DND-41 (cell line): ENCODE measurements around the gene DRAP1.

Experiments
- ATAC-seq: fragments of 200-7000 bp; cut with Tn5 transposase; 3 replicates; pipeline ENCODE4 v1.9.1; 2021; ENCODE audit warnings: low read depth; ENCODE audit not compliant: insufficient read depth
- DNase-seq: peaks from one replicate; pipeline ENCODE4 v3.0.0-alpha.2; 2020
- H2AFZ ChIP-seq: 2 replicates; pipeline ENCODE4 v1.6.0; 2012; ENCODE audit warnings: low read depth, low read length
- H3K27ac ChIP-seq: 2 replicates; pipeline ENCODE4 v1.5.1; 2012; ENCODE audit warnings: low read length, inconsistent platforms
- H3K27me3 ChIP-seq: fragments of 200-600 bp; sonication (generic); 2 replicates; pipeline ENCODE4 v1.6.0; 2012; ENCODE audit warnings: low read length, mild to moderate bottlenecking, inconsistent platforms; ENCODE audit not compliant: insufficient read depth, poor library complexity
- H3K36me3 ChIP-seq: 2 replicates; pipeline ENCODE4 v1.5.1; 2012; ENCODE audit warnings: low read length, inconsistent platforms; ENCODE audit not compliant: insufficient read depth
- H3K4me1 ChIP-seq: 2 replicates; pipeline ENCODE4 v1.5.1; 2012; ENCODE audit warnings: mild to moderate bottlenecking, low read length; ENCODE audit not compliant: insufficient read depth
- H3K4me2 ChIP-seq: 2 replicates; pipeline ENCODE4 v1.6.0; 2012; ENCODE audit warnings: mild to moderate bottlenecking, moderate library complexity, low read length, inconsistent platforms; ENCODE audit not compliant: insufficient read depth
- H3K4me3 ChIP-seq, 2 experiments: fragments of 200-600 bp in 1 of 2; shearing (Covaris generic) in 1 of 2; 2 replicates each; pipeline ENCODE4 v1.5.1; 2012 to 2016; ENCODE audit warnings: inconsistent platforms in 2 of 2, low read length in 2 of 2, mild to moderate bottlenecking in 2 of 2, low read depth in 1 of 2, moderate library complexity in 1 of 2
- H3K79me2 ChIP-seq: 2 replicates; pipeline ENCODE4 v1.6.0; 2012; ENCODE audit warnings: low read length, inconsistent platforms; ENCODE audit not compliant: insufficient read depth
- H3K9ac ChIP-seq: 2 replicates; pipeline ENCODE4 v1.6.0; 2012; ENCODE audit warnings: low read depth, mild to moderate bottlenecking, inconsistent platforms, low read length, moderate library complexity
- H3K9me3 ChIP-seq: 2 replicates; pipeline ENCODE4 v1.5.1; 2012; ENCODE audit warnings: low read length, moderate library complexity, mild to moderate bottlenecking, inconsistent platforms; ENCODE audit not compliant: insufficient read depth, severe bottlenecking
- H4K20me1 ChIP-seq: 2 replicates; pipeline ENCODE4 v1.6.0; 2012; ENCODE audit warnings: low read length; ENCODE audit not compliant: insufficient read depth
- CTCF ChIP-seq: IDR thresholded peaks from 2 replicates; pipeline ENCODE4 v1.5.1; 2012; ENCODE audit warnings: borderline replicate concordance, low read length, moderate library complexity, mild to moderate bottlenecking; ENCODE audit not compliant: poor library complexity, severe bottlenecking; ENCODE audit errors: extremely low read depth
- EZH2 ChIP-seq: IDR thresholded peaks from 3 replicates; pipeline ENCODE4 v1.6.1; 2012; ENCODE audit warnings: borderline replicate concordance, low read depth, mild to moderate bottlenecking, moderate library complexity, low read length, inconsistent platforms; ENCODE audit not compliant: severe bottlenecking

The DRAP1 gene

DNA sequence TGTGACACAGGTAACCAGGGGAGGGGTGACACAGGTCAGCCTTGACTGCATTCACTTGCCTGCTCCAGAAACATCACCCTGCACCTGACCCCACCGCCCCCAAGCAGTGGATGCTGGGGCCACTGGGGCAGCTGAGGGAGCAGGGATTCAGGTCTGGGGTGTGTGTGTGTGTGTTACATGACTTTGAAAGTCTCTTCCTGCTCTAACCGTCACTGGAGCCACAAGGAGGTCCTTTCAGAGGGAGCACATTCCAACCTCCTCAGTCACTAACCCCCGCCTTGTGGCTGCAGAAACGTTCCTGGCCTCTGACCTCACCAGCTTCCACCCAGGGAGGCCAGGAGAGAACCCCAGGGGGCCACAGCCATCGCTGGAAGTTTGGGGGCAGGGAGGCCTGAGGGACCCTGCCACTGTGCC lies 16.2 kb upstream of the DRAP1 start:
- no peak overlapping the region for H3K4me3 ChIP-seq
- H2AFZ ChIP-seq: no peak overlapping the region
- TF ChIP-seq CTCF (no peak), EZH2 (no peak)
- no peaks in the 10 kb centered on the region for H3K36me3 ChIP-seq
- H3K4me2 ChIP-seq: no peak overlapping the region
- H3K9ac ChIP-seq: no peak overlapping the region
- no peak for DNase-seq
- H3K27ac ChIP-seq: no peak overlapping the region
- H4K20me1 ChIP-seq: 0 out of 2 replicates have a peak, but pooled peaks cover 5% of the 10 kb centered on the region
- H3K79me2 ChIP-seq: no peaks in the 10 kb centered on the region
- H3K27me3 ChIP-seq: peaks cover 47% of the 10 kb centered on the region
- ATAC-seq: no peak
- H3K9me3 ChIP-seq: no peaks in the 10 kb centered on the region
- H3K4me1 ChIP-seq: peaks cover 23% of the 10 kb centered on the region

DNA sequence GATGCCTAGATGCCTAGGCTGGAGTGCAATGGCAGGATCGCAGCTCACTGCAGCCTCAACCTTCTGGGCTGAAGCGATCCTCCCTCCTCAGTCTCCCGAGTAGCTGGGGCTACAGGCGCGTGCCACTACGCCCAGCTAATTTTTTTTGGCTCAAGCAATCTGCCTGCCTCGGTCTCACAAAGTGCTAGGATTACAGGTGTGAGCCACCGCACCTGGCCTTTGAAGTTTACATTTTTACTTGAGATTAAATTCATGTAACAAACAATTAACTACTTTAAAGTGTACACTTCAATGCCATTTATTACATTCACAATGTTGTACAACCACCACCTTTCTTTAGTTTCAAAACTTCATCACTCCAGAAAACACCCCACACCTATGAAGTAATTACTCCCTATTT lies 15.5 kb upstream of the DRAP1 start:
- H3K79me2 ChIP-seq: no peaks in the 10 kb centered on the region
- H3K4me1 ChIP-seq: peaks cover 19% of the 10 kb centered on the region
- no peak overlapping the region for H3K4me3 ChIP-seq
- DNase-seq (no peak), ATAC-seq (no peak)
- no peaks in the 10 kb centered on the region for H3K9me3 ChIP-seq
- H3K27me3 ChIP-seq: peaks cover 43% of the 10 kb centered on the region
- H3K27ac ChIP-seq: no peak overlapping the region
- no peaks in the 10 kb centered on the region for H3K36me3 ChIP-seq
- no peak overlapping the region for H3K4me2 ChIP-seq
- H4K20me1 ChIP-seq: 0 out of 2 replicates have a peak, but pooled peaks cover 5% of the 10 kb centered on the region
- TF ChIP-seq EZH2 (no peak), CTCF (no peak)
- no peak overlapping the region for H3K9ac ChIP-seq
- H2AFZ ChIP-seq: no peak overlapping the region

DNA sequence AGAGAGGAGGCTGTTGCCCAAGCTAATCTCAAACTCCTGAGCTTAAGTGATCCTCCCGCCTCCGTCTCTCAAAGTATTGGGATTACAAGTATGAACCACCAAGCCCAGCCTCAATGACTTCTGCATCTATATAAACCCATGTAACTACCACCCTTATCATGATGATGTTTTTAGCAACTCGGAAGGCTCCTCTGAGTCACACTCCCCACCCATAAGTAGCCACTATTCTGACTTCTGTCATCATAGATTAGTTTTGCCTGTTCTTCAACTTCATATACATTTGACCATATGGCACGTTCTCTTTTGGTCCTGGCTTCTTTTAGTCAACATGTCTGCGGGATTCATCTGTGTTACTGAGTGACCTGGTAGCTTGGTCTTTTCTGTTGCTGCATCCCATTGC lies 12.6 kb upstream of the DRAP1 start:
- ATAC-seq: no peak
- TF ChIP-seq CTCF: no peak
- no peak for TF ChIP-seq EZH2
- H3K9me3 ChIP-seq: no peaks in the 10 kb centered on the region
- no peaks in the 10 kb centered on the region for H3K79me2 ChIP-seq
- DNase-seq: no peak
- H3K4me3 ChIP-seq: no peak overlapping the region
- no peaks in the 10 kb centered on the region for H4K20me1 ChIP-seq
- no peak overlapping the region for H3K9ac ChIP-seq
- H3K27ac ChIP-seq: no peak overlapping the region
- H2AFZ ChIP-seq: no peak overlapping the region
- H3K27me3 ChIP-seq: peaks cover 14% of the 10 kb centered on the region
- no peak overlapping the region for H3K4me2 ChIP-seq
- peaks cover 6% of the 10 kb centered on the region for H3K4me1 ChIP-seq
- no peaks in the 10 kb centered on the region for H3K36me3 ChIP-seq

DNA sequence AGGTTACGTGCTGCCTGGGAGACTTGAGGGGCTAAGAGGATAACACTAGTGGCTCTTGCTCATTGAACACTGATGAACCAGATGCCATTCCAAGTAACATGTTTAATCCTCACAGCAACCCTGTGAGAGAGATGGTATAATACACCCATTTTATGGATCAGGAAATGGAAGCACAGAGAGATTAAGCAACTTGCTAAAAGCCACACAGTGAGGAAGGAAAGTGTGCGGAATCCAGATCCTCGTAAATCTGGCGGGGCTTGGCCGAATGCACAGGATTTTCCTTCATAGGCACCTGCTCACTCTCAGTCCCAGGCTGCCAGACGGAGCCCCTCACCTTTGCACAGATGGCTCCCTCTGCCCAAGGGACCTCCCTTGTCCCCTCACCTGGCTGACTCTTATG lies 11.3 kb upstream of the DRAP1 start:
- Histone ChIP-seq H3K36me3 (no peaks in the 10 kb centered on the region), H3K27me3 (peaks cover 8% of the 10 kb centered on the region), H3K9me3 (no peaks in the 10 kb centered on the region), H3K4me3 (no peak overlapping the region), H3K4me2 (no peak overlapping the region), H3K79me2 (no peaks in the 10 kb centered on the region), H3K27ac (no peak overlapping the region), H4K20me1 (no peaks in the 10 kb centered on the region), H3K9ac (no peak overlapping the region), H3K4me1 (peaks cover 6% of the 10 kb centered on the region), H2AFZ (no peak overlapping the region)
- DNase-seq: no peak
- TF ChIP-seq CTCF: no peak
- no peak for TF ChIP-seq EZH2
- ATAC-seq: no peak
